ENCODE data around the gene TEFM. TPM values are rescaled to one million over a fixed set of nuclear protein-coding genes. Genes with fewer than 3 reads are reported as not detected.
A peak's percentile ranks its signal among the peaks of the same experiment; 100 is the strongest.

Gene TEFM
- total RNA-seq, 1 experiment from 2014 or later, result 13.0 TPM

GRCh38 chr17:30920282-30920681 is 14.2 kb upstream of the TEFM start:
- in situ Hi-C loops (cut with HindIII; ENCODE audit: low pct_unique_long_range_greater_than_20kb, low sequenced_read_pairs), result no loop called here
- ChIA-PET CTCF (interaction anchor here (0.6 kb wide), 1 partner anchor 29 kb away, joined by 4 read pairs; no protein-coding TSS in a partner anchor), POLR2A (interaction anchor here (0.7 kb wide), 1 partner anchor 294 kb away, joined by 9 read pairs; no protein-coding TSS in a partner anchor)
- no peak for DNase-seq (ENCODE audit: low read depth, low spot score)
- intact Hi-C loops (cut with micrococcal nuclease; ENCODE audit: unreplicated experiment), result no loop called here
- Histone ChIP-seq H3K4me1 (ENCODE audit: control insufficient read depth, insufficient read depth, low read length) (peaks cover 5% of the 10 kb centered on the region; the same call in 1 of the 2 replicates), H3K9me3 (ENCODE audit: control insufficient read depth, insufficient read depth, low read depth, low read length) (no peaks in the 10 kb centered on the region), H3K27ac (ENCODE audit: low read length) (no peak overlapping the region), H3K36me3 (ENCODE audit: control insufficient read depth, insufficient read depth, low read length) (no peaks in the 10 kb centered on the region), H3K27me3 (ENCODE audit: control insufficient read depth, insufficient read depth, low read length) (peaks cover 9% of the 10 kb centered on the region), H3K4me3 (ENCODE audit: low read depth in 2 of 2, low read length in 2 of 2) (no peak overlapping the region)
- ATAC-seq, result peak; percentile 35; the same call in 1 of the 2 replicates
- no peak for TF ChIP-seq SIN3A (IDR thresholded peaks at IDR 0.05; ENCODE audit: borderline replicate concordance, insufficient read depth, low read depth, low read length)
- no peak for TF ChIP-seq REST (IDR thresholded peaks at IDR 0.05; ENCODE audit: insufficient read depth in 1 of 2, low read depth in 2 of 2, low read length in 1 of 2)
- TF ChIP-seq POLR2AphosphoS5 (IDR thresholded peaks at IDR 0.05; ENCODE audit: low read depth, low read length), result no peak
- no peak for TF ChIP-seq TCF7L2 (IDR thresholded peaks at IDR 0.05; ENCODE audit: low read depth, low read length)
- no peak for TF ChIP-seq CTCF (IDR thresholded peaks at IDR 0.05)
- no TSS peak for BruUV-seq (replicated peaks)

GRCh38 chr17:30917050-30917449 is 11.0 kb upstream of the TEFM start:
- Histone ChIP-seq H3K27me3 (ENCODE audit: control insufficient read depth, insufficient read depth, low read length) (peaks cover 7% of the 10 kb centered on the region), H3K4me1 (ENCODE audit: control insufficient read depth, insufficient read depth, low read length) (peaks cover 5% of the 10 kb centered on the region; the same call in 1 of the 2 replicates), H3K4me3 (ENCODE audit: low read depth in 2 of 2, low read length in 2 of 2) (no peak overlapping the region), H3K9me3 (ENCODE audit: control insufficient read depth, insufficient read depth, low read depth, low read length) (no peaks in the 10 kb centered on the region), H3K36me3 (ENCODE audit: control insufficient read depth, insufficient read depth, low read length) (no peaks in the 10 kb centered on the region), H3K27ac (ENCODE audit: low read length) (no peak overlapping the region)
- no peak for TF ChIP-seq CTCF (IDR thresholded peaks at IDR 0.05)
- no peak for TF ChIP-seq POLR2AphosphoS5 (IDR thresholded peaks at IDR 0.05; ENCODE audit: low read depth, low read length)
- TF ChIP-seq SIN3A (IDR thresholded peaks at IDR 0.05; ENCODE audit: borderline replicate concordance, insufficient read depth, low read depth, low read length), result no peak
- TF ChIP-seq REST (IDR thresholded peaks at IDR 0.05; ENCODE audit: insufficient read depth in 1 of 2, low read depth in 2 of 2, low read length in 1 of 2), result no peak
- no peak for TF ChIP-seq TCF7L2 (IDR thresholded peaks at IDR 0.05; ENCODE audit: low read depth, low read length)
- POLR2A ChIA-PET, result no interaction called here
- intact Hi-C loops (cut with micrococcal nuclease; ENCODE audit: unreplicated experiment) (no loop called here), in situ Hi-C loops (cut with HindIII; ENCODE audit: low pct_unique_long_range_greater_than_20kb, low sequenced_read_pairs) (no loop called here)
- no TSS peak for BruUV-seq (replicated peaks)
- ATAC-seq (no peak), DNase-seq (ENCODE audit: low read depth, low spot score) (no peak)
- CTCF ChIA-PET, result interaction anchor here (0.9 kb wide), 1 partner anchor 299 kb away, joined by 3 read pairs; no protein-coding TSS in a partner anchor

Measured in Panc1 (cell line).